Loucy (cell line): ENCODE measurements around the gene BNIP3.

ENCODE experiments used
- CTCF ChIP-seq: fragments of 200-600 bp; sonication (generic); conservative IDR thresholded peaks from 2 replicates; pipeline ENCODE4 v1.5.1; 2014; ENCODE audit warnings: mild to moderate bottlenecking, antibody characterized with exemption, low read length
- EZH2phosphoT487 ChIP-seq: fragments of 200-600 bp; IDR thresholded peaks from 2 replicates; pipeline ENCODE4 v1.6.1; 2018; ENCODE audit warnings: antibody characterized with exemption, mild to moderate bottlenecking, moderate library complexity, borderline replicate concordance

GRCh38 chr10:131960631-131961046 is 21.1 kb downstream of the BNIP3 start:
- TF ChIP-seq EZH2phosphoT487 = no peak
- no peak for TF ChIP-seq CTCF
